Adrenal gland (tissue), 12 donors: Measurements from ENCODE around the gene KCNIP2. TPM values are rescaled to one million over a fixed set of nuclear protein-coding genes. Genes with fewer than 3 reads are reported as not detected.

ENCODE experiments used
- DNase-seq, 7 donors: peaks; one replicate each; pipeline ENCODE4 v3.0.0-alpha.2; 2019 to 2020
- H3K27ac ChIP-seq, 5 donors: fragments of 200-600 bp; sonication (generic) in 4 of 5; 1 replicate in 3 of 5; 2 replicates in 2 of 5; pipeline versions ENCODE4 v1.5.1 to v1.8.0; 2016 to 2020; ENCODE audit warnings: mild to moderate bottlenecking in 1 of 5
- H3K27me3 ChIP-seq: fragments of 200-600 bp; 2 replicates; pipeline ENCODE4 v1.8.0; 2021
- H3K36me3 ChIP-seq, 2 donors: fragments of 200-600 bp; replicated peaks in 1 of 2; 1 replicate in 1 of 2; 2 replicates in 1 of 2; pipeline versions ENCODE4 v1.5.1 to v1.8.0; 2018 to 2022
- H3K4me1 ChIP-seq, 2 donors: fragments of 200-600 bp; replicated peaks in 1 of 2; 1 replicate in 1 of 2; 2 replicates in 1 of 2; pipeline versions ENCODE4 v1.5.1 to v1.8.0; 2018 to 2021
- H3K4me3 ChIP-seq, 4 donors: fragments of 200-600 bp; sonication (generic) in 3 of 4; one replicate each; pipeline ENCODE4 v1.5.1; 2016 to 2018
- H3K9me3 ChIP-seq, 3 donors: fragments of 200-600 bp; sonication (generic) in 1 of 3; replicated peaks in 1 of 3; 1 replicate in 2 of 3; 2 replicates in 1 of 3; pipeline versions ENCODE4 v1.5.1 to v1.8.0; 2016 to 2021
- POLR2A ChIP-seq, 2 donors: fragments of 450-650 bp; IDR thresholded peaks; one replicate each; pipeline ENCODE4 v1.6.1; 2017; ENCODE audit warnings: antibody characterized with exemption in 2 of 2, mild to moderate bottlenecking in 2 of 2, moderate library complexity in 1 of 2
- WGBS, 4 donors: extraction: QIAGEN DNeasy Blood & Tissue Kit in 2 of 4; methylation state at CpG; one replicate each; pipeline versions ENCODE4 v1.1.5 to v1.1.7; 2013 to 2017; 5-methylcytosine and 5-hydroxymethylcytosine counted together
- intact Hi-C, 2 donors: fragments of 100-400 bp; cut with DNase I; formaldehyde crosslinking; loops; one replicate each; pipeline versions ENCODE4 v1.14.1 to v1.15.0; 2022 to 2023
- polyA plus RNA-seq, 3 donors: library from polyadenylated mRNA; stranded (reverse); fragments of 200-250 nt in 2 of 3; fragments of 350-450 nt in 1 of 3; fragmentation: Illumina TruSeq in 1 of 3; extraction: RNeasy Lipid Tissue Mini Kit (QIAGEN cat#74804) in 1 of 3; gene quantifications; one replicate each; pipeline ENCODE4 v1.2.3, GENCODE V29; 2013 to 2014
- total RNA-seq, 9 donors: library from RNA; depleted of rRNA in 4 of 9; stranded (reverse); fragments of >200 nt in 4 of 9; fragments of 120-200 nt in 1 of 9; fragmentation: NEBNext Ultra II Directional in 1 of 9; extraction: Animal tissue kit (Norgen Biotek cat#: 25700) in 1 of 9; gene quantifications; one replicate each; pipeline versions ENCODE4 v1.1.0 to v1.2.4, GENCODE V29; 2013 to 2023
- TF ChIP-seq, protein P1 (sequence below), 6 experiments: fragments of 450-650 bp in 4 of 6; fragments of 200-600 bp in 2 of 6; sonication (generic) in 1 of 6; IDR thresholded peaks; 1 replicate in 5 of 6; 2 replicates in 1 of 6; pipeline versions ENCODE4 v1.5.1 to v1.8.0; 2016 to 2021; ENCODE audit warnings: antibody characterized with exemption in 6 of 6, mild to moderate bottlenecking in 2 of 6, moderate library complexity in 1 of 6
- donor health status: healthy with polysubstance abuse.
- donor health status: Bipolar disorder and iron deficiency.
- donor health status: DM: yes; HTN: yes; CAD: no.
- donor health status: DM: no; HTN: no; CAD: no.
- donor health status: DM: no; HTN: no; CAD: no.
- donor health status: DM: yes; HTN: yes; CAD: no.

Gene KCNIP2
- total and polyA plus RNA-seq, 12 donors, result 2.2 to 23.0 (median 4.6) TPM; not detected in 1

DNA sequence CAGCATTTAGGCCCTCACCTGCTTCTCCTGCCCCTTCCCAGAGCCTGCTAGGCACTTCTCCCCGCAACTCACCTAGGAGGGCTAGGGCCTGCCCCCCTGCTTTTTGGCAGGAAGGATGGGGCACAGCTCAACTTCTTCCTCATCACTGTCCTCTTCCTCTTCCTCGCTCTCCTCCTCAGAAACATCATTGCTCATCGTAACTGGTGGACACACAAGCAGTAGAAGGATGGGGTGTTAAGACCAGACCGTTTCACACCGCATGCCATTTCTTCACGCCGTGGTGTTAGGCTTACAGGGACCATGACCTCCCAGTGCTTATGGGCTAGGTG lies 62.0 kb downstream of the KCNIP2 start:
- peaks cover 13% of the 10 kb centered on the region for H3K27me3 ChIP-seq
- H3K9me3 ChIP-seq, result no peaks in the 10 kb centered on the region
- H3K4me1 ChIP-seq, result peaks cover 23 to 34% of the 10 kb centered on the region in 2 donors
- H3K36me3 ChIP-seq, result peaks cover 0 to 17% of the 10 kb centered on the region in 2 donors
- TF ChIP-seq, protein P1, sequence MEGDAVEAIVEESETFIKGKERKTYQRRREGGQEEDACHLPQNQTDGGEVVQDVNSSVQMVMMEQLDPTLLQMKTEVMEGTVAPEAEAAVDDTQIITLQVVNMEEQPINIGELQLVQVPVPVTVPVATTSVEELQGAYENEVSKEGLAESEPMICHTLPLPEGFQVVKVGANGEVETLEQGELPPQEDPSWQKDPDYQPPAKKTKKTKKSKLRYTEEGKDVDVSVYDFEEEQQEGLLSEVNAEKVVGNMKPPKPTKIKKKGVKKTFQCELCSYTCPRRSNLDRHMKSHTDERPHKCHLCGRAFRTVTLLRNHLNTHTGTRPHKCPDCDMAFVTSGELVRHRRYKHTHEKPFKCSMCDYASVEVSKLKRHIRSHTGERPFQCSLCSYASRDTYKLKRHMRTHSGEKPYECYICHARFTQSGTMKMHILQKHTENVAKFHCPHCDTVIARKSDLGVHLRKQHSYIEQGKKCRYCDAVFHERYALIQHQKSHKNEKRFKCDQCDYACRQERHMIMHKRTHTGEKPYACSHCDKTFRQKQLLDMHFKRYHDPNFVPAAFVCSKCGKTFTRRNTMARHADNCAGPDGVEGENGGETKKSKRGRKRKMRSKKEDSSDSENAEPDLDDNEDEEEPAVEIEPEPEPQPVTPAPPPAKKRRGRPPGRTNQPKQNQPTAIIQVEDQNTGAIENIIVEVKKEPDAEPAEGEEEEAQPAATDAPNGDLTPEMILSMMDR (IDR thresholded peaks at IDR 0.05), result no peak
- TF ChIP-seq POLR2A (IDR thresholded peaks at IDR 0.05), result no peak
- no peak for DNase-seq
- 80 to 89% (median 83%) methylated on average over 7 of the region's 7 CpGs for WGBS, 4 donors
- intact Hi-C loops, result loop anchor here (2.0 to 5.0 kb wide), 2 partner anchors 179 kb away; no protein-coding TSS in a partner anchor
- H3K4me3 ChIP-seq, result no peak overlapping the region
- H3K27ac ChIP-seq, result no peak overlapping the region

GRCh38 chr10:101780818-101781654 lies 62.6 kb downstream of the KCNIP2 start:
- TF ChIP-seq, protein P1 (IDR thresholded peaks at IDR 0.05), result peak; percentile 76 to 90 (median 84)
- no peak for TF ChIP-seq POLR2A (IDR thresholded peaks at IDR 0.05)
- H3K9me3 ChIP-seq, result no peaks in the 10 kb centered on the region
- no peak overlapping the region for H3K27ac ChIP-seq
- DNase-seq, result peak; percentile 53 to 82 (median 65)
- H3K4me1 ChIP-seq, result peaks cover 23 to 38% of the 10 kb centered on the region in 2 donors
- intact Hi-C loops, result loop anchor here (2.0 to 5.0 kb wide), 2 partner anchors 178 to 179 kb away; no protein-coding TSS in a partner anchor
- 18 to 57% (median 55%) methylated on average over 5 to 14 of the region's 14 CpGs for WGBS, 4 donors
- H3K36me3 ChIP-seq, result peaks cover 0 to 11% of the 10 kb centered on the region in 2 donors
- peaks cover 18% of the 10 kb centered on the region for H3K27me3 ChIP-seq
- no peak overlapping the region for H3K4me3 ChIP-seq

- Histone ChIP-seq H3K36me3 (peaks cover 0 to 4% of the 10 kb centered on the region in 2 donors), H3K4me1 (peaks cover 28 to 41% of the 10 kb centered on the region in 2 donors), H3K9me3 (no peaks in the 10 kb centered on the region), H3K4me3 (peak overlapping the region in 1 of 4 donors; percentile 42), H3K27ac (no peak overlapping the region), H3K27me3 (peaks cover 24% of the 10 kb centered on the region)
- DNase-seq, result no peak
- intact Hi-C loops, result loop anchor here (2.0 to 5.0 kb wide), 2 partner anchors 178 kb away; no protein-coding TSS in a partner anchor
- no peak for TF ChIP-seq POLR2A (IDR thresholded peaks at IDR 0.05)
- TF ChIP-seq, protein P1 (IDR thresholded peaks at IDR 0.05), result peak in 1 of 6 experiments; percentile 18
- 14 to 25% (median 18%) methylated on average over 7 to 17 of the region's 17 CpGs for WGBS, 4 donors
Measured at GRCh38 chr10:101780187-101780817, 63.3 kb downstream of the KCNIP2 start.

GRCh38 chr10:101779544-101780186 lies 63.9 kb downstream of the KCNIP2 start:
- DNase-seq, result peak; percentile 65 to 87 (median 83)
- intact Hi-C loops, result loop anchor here (2.0 to 5.0 kb wide), 3 partner anchors 177 to 567 kb away; no protein-coding TSS in a partner anchor
- TF ChIP-seq, protein P1 (IDR thresholded peaks at IDR 0.05), result peak; percentile 55 to 90 (median 80)
- TF ChIP-seq POLR2A (IDR thresholded peaks at IDR 0.05), result no peak
- H3K9me3 ChIP-seq, result no peaks in the 10 kb centered on the region
- peaks cover 29 to 42% of the 10 kb centered on the region in 2 donors for H3K4me1 ChIP-seq
- no peaks in the 10 kb centered on the region for H3K36me3 ChIP-seq
- H3K27me3 ChIP-seq, result peaks cover 30% of the 10 kb centered on the region
- 1 to 5% (median 3%) methylated on average over 12 to 51 of the region's 51 CpGs for WGBS, 4 donors
- no peak overlapping the region for H3K27ac ChIP-seq
- peak overlapping the region in 2 of 4 donors; percentile 9 to 42 for H3K4me3 ChIP-seq
